GM19240 (cell line): Measurements from ENCODE around the gene GDF3.
"Not testable (repeated sequence)": the region's sequence is repeated elsewhere in the genome, so short reads cannot be mapped to it uniquely, and the experiment has no call there.

Experiments used
- DNase-seq: peaks from one replicate; pipeline ENCODE4 v3.0.0; 2011; ENCODE audit warnings: low spot score; ENCODE audit not compliant: insufficient read length

GDF3 gene

DNA sequence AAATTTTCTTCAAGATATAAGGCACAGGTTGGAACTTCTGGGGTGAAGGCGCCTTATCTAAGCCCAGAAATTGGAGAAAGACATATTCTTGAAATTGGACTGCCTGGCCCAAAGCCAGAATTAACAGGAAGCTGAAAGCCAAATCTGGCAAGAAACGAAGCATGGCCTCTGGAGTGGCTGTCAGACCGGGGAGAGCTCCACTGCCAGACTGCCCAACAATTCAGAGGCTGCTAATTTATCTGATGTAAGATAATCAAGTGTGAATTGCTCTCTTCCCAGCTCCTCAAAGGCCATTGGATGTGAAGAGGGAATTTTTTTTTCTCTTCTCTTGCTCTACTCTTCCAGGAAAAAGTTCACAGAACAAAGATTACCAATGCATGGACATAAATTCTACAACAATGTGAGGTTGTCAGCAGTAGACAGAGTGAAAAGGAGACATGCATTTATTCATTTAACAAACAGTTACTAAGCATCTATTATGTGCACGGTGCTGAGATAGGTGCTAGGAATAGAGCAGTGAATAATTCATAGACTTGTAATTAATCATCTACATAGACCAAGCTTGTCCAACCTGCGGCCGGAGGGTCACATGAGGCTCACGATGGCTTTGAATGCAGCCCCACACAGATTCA is at the start of gene GDF3:
GDF3 (minus strand) TSS at position 210 of the 632 bp plus-strand sequence; CDS start at position 163, 47 bp downstream.
- no peak for DNase-seq

DNA sequence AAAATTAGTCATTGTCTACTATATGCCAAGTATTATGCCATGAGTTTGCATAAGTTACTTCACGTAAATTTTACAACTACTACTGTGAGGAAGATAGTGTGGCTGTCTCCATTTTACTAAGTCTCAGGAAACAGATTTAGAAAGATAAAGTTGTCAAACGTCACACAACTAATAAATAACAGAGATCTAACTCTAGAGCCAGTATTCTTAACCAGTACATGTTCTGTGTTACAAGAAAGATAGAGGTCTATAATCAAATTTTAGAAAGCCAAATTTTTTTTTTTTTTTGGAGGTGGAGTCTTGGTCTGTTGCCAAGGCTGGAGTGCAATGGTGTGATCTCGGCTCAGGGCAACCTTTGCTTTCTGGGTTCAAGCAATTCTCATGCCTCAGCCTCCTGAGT is 37.4 kb upstream of the GDF3 start:
- no peak for DNase-seq

GRCh38 chr12:7731486-7731885 is 35.9 kb upstream of the GDF3 start:
- DNase-seq = no peak

DNA sequence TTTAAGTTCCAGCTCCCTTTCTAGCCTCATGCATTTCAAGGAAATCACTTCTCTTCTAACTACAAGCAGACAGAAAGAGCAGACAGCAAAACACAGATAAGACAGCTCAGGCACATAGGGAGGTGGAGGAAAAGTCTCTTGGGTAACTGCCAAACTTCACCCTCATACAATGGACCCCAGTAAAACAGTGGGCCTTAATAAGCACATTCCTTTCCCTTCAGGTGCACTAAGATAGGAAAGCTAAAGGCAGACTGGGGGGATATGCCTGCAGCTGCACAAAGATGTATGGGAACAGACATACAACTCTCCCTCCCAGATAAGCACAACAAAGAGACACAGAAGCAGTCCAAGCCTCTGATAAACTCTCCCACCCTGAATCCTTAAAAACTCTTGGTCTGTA is 35.4 kb upstream of the GDF3 start:
- not testable (repeated sequence) for DNase-seq

DNA sequence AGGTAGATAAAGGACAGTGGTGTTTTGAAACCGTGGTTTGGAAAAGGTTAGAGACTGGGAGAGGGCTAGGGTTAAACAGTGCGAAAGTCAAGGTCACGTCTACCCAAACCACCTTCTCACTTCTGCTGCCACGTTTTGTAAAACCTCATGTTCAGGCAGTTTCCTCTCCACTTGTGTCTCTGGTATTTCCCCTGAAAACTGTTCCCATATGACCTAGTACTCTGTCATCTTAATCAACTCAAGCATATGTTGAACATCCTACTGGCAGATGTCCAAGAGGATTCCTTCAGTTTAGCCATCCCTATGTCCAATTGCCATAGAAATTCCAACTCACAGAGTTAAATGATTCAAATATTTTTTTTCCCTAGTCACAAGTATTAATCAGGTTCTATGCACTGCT is 34.2 kb upstream of the GDF3 start:
- no peak for DNase-seq

DNA sequence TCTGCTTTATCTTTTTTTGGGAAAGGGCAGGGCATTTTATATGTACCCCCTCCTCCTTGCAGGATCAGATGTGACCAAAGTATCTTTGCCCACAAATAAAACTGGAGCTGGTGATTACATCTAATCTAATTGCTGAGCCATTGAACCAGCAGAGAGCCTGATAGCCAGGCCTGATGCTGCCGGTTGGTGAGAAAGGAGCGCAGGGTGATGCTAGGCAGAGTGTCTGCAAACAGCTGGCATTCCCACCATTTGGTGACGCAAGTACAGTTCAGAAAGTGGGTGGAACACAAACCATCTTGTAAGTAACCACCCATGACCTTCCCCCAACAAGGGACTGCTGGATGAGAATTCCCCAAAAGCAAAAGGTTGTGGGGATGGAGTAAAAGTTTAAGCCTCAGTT is 28.4 kb upstream of the GDF3 start:
- DNase-seq = no peak

- DNase-seq = no peak
These were observed 24.6 kb upstream of the GDF3 start for GRCh38 chr12:7719946-7720730.

- DNase-seq = no peak
These were observed 20.8 kb upstream of the GDF3 start for GRCh38 chr12:7716381-7716780.

- no peak for DNase-seq
These were observed 17.4 kb upstream of the GDF3 start for GRCh38 chr12:7712841-7713442.

GRCh38 chr12:7711133-7711532 is 15.6 kb upstream of the GDF3 start, which contains the start of gene DPPA3:
DPPA3 (plus strand) TSS chr12:7711433; CDS start chr12:7711571, 138 bp downstream.
- DNase-seq = no peak

GRCh38 chr12:7709969-7710675 is 14.5 kb upstream of the GDF3 start:
- no peak for DNase-seq

- no peak for DNase-seq
These were observed 10.3 kb upstream of the GDF3 start for GRCh38 chr12:7705846-7706245.

DNA sequence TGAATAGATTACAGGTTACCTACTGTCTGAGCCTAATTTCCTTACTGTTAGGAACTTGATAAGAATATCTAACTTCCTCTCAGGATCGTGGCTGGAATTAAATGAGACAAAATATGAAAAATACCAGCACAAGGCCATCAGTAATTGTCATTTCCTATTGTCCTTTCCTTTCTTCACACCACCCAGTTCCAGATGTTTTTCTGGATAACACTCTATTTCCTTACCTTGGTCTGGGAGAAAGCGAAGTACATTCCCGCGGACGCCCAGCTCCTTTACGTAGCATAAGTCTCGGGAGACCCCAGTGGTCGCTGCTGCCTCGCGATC is 376 bp downstream of the GDF3 start:
- no peak for DNase-seq

DNA sequence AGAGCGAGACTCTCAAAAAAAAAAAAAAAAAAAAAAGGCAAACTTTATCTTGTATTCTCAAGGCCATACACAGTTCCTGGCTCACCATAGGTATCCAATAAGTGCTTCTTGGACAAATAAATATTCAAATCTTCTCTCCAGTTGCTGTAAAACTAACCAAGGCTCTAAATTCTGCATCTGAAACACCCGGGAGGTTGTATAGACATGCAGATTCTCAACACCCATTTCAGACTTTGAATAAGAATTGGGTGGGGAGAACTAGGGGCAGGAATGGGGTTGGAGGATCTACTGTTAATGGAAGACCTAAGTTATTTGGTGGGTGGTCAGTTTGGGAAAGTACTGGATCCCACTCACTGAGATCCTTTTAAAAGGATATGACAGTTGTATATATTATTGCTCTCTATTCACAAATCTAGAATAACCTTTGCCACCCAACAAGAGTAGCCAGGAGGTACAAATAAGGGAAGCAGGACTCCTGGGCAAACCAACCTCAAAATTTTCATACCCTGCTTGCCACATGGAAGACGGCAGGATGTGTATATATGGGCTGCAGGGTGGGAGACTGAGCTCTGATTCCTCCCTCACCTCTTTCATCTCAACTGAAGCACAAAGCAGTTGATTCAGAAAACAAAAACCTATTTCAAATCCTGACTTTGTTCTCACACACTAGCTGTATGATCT is 879 bp downstream of the GDF3 start:
- no peak for DNase-seq

- DNase-seq = no peak
These were observed 1.8 kb downstream of the GDF3 start for GRCh38 chr12:7693793-7694192.

- DNase-seq = no peak
These were observed 14.0 kb downstream of the GDF3 start for GRCh38 chr12:7681535-7681934.

DNA sequence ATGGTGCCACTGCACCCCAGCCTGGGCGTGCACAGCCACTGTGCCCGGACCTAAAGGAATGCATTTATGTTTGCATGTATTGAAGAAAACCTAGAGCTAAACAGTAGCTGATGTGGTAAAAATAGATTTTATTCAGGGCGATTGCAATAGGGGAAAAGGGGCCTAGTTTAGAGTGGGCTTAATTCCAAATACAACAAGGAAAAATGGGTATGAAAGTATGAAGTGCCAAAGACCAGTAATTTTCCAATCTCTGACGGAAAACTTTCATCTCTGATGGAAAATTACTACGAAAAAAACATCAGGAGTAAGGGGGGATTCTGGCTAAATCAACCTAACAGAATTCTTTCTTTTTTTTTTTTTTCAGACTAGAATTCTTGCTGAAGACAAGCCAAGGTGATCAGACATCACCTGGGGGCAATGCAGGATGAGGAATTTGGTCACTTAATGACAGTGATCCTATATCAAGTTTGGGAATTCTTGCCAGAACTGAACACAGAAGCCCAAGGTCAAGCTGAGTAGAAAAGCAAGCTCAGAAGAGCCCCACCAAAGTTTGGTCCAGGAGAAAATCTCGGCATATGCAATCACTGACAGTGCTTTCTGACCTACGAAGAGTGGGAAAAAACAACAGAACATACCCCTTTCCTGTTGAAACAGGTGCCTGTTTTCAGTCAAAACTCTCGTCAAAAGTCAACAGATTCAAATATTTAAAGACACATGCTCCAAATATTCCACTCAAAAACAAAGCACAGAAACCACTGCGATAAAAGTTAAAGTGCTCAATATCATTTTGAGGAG is 16.1 kb downstream of the GDF3 start:
- DNase-seq = no peak

- DNase-seq = no peak
These were observed 16.8 kb downstream of the GDF3 start for GRCh38 chr12:7678744-7679143.

DNA sequence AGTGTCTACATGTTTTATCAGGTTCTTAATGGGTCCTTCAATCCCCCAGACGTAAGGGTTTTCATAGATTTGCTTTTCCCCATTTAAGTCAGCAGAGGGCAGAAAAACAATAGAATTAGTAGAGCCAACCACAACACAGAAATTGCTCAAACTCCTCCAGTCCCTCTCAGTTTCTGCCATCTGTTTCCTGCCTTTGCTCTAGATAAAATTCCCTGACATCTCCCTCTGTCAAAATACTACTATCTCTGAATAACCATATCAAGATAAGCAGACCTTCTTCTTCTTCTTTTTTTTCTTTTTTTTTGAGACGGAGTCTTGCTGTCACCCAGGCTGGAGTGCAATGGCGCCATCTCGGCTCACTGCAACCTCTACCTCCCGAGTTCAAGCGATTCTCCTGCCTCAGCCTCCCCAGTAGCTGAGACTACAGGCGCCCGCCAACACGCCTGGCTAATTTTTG is 18.1 kb downstream of the GDF3 start:
- DNase-seq = not testable (repeated sequence)

GRCh38 chr12:7675455-7675854 is 20.1 kb downstream of the GDF3 start:
- DNase-seq = not testable (repeated sequence)

- DNase-seq = no peak
These were observed 27.4 kb downstream of the GDF3 start for GRCh38 chr12:7668171-7668570.
